SK-N-MC (cell line): Measurements from ENCODE around the gene SYK.

Experiments used
- EZH2 ChIP-seq: fragments of 200-600 bp; sonication (generic); IDR thresholded peaks from one replicate; pipeline ENCODE4 v1.6.1; 2017; ENCODE audit warnings: antibody characterized with exemption
- POLR2AphosphoS5 ChIP-seq: IDR thresholded peaks from 2 replicates; pipeline ENCODE4 v1.6.1; 2012; ENCODE audit warnings: mild to moderate bottlenecking, low read depth, low read length, borderline replicate concordance

- TF ChIP-seq EZH2 (no peak), POLR2AphosphoS5 (no peak)
Observed at GRCh38 chr9:90871327-90871935, 69.8 kb downstream of the SYK start.
